Left kidney (tissue), 2 donors: ENCODE data around the gene FOXO3. TPM values are rescaled to one million over a fixed set of nuclear protein-coding genes. Genes with fewer than 3 reads are reported as not detected.
"Not testable (repeated sequence)": the region's sequence is repeated elsewhere in the genome, so short reads cannot be mapped to it uniquely, and the experiment has no call there.

ENCODE experiments used
- DNase-seq: peaks from one replicate; pipeline ENCODE4 v3.0.0-alpha.2; 2013
- polyA plus RNA-seq: library from polyadenylated mRNA; unstranded; fragments of 120-200 nt; gene quantifications from one replicate; pipeline ENCODE4 v1.2.1, GENCODE V29; 2013; ENCODE audit not compliant: insufficient read length

FOXO3 gene
- polyA plus RNA-seq, 1 donor = 51.8 TPM

DNA sequence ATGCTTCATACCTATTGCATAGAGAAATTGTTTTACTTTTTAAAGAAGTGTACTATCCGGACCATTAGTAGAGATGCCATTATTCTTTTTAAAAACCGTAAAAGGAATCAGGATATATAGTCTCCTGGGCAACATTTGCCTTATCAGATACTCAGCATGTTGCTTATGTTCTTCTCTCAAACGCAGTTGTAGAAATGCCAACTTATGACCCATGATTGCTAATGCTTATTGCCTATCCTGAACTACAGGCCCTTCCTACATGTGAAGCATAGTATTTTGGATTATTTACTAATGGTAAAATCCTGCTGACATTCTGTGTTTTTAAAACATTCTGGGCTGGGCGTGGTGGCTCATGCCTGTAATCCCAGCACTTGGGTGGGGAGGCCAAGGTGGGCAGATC, 99.5 kb downstream of the FOXO3 start:
- no peak for DNase-seq

DNA sequence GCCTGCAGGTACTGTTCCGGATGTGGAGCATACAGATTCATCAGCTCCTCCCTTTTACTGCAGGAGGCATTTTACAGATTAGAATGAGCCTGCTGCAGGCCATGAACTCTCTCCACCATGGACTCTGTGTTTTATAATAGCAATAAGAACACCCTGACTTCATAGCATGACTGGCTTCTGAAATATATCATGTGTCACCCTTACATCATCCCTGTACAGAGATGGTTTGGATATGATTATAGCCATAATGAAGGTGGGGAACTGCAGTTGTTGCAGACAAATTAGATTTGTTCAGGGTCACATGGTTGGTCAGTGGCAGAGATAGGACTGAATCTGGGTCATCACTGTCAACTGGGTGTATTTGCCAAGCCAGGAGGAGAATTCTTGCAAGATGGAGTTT, 100.7 kb downstream of the FOXO3 start:
- DNase-seq = no peak

GRCh38 chr6:108661982-108662381, 101.3 kb downstream of the FOXO3 start:
- no peak for DNase-seq

GRCh38 chr6:108662702-108663101, 102.0 kb downstream of the FOXO3 start:
- no peak for DNase-seq

DNA sequence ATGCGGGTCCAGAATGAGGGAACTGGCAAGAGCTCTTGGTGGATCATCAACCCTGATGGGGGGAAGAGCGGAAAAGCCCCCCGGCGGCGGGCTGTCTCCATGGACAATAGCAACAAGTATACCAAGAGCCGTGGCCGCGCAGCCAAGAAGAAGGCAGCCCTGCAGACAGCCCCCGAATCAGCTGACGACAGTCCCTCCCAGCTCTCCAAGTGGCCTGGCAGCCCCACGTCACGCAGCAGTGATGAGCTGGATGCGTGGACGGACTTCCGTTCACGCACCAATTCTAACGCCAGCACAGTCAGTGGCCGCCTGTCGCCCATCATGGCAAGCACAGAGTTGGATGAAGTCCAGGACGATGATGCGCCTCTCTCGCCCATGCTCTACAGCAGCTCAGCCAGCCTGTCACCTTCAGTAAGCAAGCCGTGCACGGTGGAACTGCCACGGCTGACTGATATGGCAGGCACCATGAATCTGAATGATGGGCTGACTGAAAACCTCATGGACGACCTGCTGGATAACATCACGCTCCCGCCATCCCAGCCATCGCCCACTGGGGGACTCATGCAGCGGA, 102.9 kb downstream of the FOXO3 start:
- DNase-seq = not testable (repeated sequence)

- no peak for DNase-seq
Measured at GRCh38 chr6:108665495-108666196, 104.9 kb downstream of the FOXO3 start.

GRCh38 chr6:108666656-108667260, 106.0 kb downstream of the FOXO3 start:
- no peak for DNase-seq

DNA sequence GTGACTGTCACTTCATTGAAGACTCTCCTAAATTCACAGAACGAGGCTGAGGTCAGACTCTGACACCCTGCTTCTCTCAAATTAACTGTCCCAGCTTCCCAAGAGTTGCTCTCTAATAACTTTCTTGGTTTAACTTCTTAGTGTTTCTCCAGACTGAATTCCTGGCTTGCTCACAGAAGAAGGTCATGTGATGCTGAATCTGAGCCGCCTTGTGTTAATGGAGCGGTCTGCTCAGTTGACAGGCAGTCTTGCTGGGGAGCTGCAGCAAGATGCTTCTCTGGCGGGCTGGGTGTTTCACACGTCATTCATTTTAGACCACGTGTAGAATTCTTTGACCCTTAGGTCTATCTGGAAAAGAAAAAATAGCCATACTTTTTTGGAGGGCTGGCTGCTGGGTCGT, 107.3 kb downstream of the FOXO3 start:
- peak; percentile 66 for DNase-seq

- no peak for DNase-seq
Measured at GRCh38 chr6:108669673-108670072, 109.0 kb downstream of the FOXO3 start.

GRCh38 chr6:108671175-108671574, 110.5 kb downstream of the FOXO3 start:
- DNase-seq = no peak

GRCh38 chr6:108671790-108672189, 111.1 kb downstream of the FOXO3 start:
- DNase-seq = no peak

DNA sequence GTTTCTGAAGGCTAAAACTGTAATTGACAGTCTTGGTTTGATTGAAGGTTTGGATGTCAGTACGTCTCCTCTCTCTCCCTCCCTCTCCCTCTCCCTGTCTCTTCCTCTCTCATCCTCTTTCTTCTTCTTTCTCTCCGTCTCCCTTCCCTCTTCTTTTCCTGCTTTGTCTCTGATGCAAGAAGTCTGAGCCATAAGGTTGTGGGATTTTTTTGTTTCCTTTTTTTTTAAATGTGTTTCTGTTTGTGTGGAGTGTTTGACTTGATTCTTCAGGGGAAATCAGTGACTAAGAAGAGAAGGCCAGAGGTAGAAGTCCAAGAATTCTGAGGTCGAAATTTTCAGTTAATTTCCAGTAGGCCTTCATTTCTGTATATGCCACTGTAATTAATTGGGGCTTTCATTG, 111.9 kb downstream of the FOXO3 start:
- DNase-seq = no peak

- DNase-seq = no peak
Measured at GRCh38 chr6:108673153-108673552, 112.4 kb downstream of the FOXO3 start.

DNA sequence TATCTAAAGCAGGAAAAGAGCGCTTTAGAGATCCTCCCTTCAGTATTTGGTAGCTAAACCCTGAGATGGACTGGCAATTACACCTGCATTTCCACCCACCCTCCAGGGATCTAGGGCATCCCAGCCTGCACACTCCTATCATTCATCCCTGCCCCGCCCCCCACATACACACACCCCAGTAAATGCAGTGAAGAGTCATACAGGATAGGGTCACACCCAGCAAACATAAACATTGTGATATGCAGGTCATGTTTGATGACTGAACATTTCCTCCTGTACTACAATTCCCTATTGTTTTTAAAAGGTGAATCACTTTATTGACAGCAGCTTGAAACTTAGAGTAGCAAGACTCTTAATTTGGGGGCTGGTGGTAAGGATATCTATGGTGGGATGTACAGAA, 112.9 kb downstream of the FOXO3 start:
- DNase-seq = no peak

DNA sequence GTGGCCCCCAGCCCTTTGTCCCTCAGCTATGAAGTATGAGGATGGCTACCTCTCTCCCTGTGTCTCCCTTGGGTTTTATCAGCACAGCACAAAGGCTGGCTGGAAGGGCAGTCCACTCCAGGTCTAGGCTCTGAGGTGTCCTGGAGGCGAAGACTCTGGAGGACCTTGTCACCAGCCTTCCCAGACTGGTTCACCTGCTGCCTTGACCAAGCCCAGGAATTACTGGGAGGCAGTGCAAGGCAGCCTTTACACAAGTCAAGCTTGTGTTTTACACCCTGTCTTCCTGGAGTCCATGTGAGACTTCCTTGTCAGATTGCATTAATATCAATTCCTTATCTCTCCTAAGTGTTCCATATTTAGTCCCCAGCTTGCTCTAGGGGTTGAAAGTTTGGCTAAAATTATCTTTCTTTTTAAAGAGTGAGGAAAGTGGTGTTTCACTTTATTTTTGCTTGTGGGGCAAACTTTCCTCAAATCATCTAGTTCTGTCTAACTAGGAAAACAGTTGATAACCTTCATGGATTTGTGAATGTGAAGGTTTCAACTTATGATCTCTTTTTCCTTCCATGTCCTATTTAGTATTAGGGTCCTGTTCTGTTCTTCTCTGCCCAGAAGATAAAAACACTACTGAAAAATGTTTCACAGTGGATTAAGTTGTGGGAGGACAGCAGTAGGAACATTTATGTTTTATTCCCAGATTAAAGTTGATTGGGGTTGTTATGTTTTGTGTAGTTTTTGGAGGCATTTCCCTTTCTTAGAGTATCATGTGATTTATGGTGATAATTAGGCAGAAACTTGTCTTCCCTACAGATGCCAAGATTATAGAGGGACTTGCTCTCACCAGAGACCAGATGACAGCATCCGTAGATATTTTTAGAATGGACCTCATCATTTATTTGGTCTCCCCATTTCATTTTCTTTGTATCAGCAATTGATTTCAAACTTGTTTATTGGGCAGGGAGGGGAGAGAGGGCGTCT, 114.8 kb downstream of the FOXO3 start:
- DNase-seq = no peak

DNA sequence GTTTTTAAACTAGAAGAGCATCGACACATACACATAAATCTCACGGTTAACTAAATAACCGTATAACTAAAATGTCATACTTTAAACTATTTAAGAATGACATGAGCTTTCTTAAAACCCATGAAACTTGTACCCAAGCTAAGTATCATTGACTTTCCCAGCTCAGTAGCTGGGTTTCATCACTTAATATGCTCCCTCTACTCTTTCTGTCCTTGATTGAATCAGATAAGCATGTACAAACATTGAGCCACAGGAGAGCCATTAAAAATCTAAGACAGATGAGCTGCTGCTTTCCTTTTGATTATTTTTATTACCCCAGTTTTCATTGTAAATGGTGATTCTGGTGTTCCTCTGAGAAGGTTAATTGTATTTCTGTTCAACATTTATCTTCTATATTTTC, 115.8 kb downstream of the FOXO3 start:
- no peak for DNase-seq

DNA sequence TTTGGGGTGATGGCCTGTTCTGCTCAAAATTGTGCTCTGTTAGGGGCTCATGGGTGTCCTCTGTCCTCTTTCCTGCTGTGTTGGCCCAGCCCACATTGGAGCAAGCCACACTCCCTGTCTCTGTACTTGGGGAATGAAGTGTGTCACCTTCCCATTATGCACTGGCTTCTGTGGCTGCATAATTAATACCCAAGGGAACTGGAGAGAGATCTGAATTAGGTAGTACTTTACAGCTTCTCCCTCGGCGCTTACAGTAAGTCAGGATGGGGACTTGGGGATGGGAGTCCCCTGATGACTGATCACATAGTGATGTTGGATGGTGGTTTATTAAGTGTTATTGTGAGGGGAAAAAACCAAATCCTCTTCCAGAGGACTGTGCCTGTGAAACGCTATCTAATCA, 116.6 kb downstream of the FOXO3 start:
- no peak for DNase-seq

- DNase-seq = no peak
Measured at GRCh38 chr6:108677894-108678293, 117.2 kb downstream of the FOXO3 start.

GRCh38 chr6:108680314-108680713, 119.6 kb downstream of the FOXO3 start:
- not testable (repeated sequence) for DNase-seq

- DNase-seq = not testable (repeated sequence)
Measured at GRCh38 chr6:108681721-108682120, 121.0 kb downstream of the FOXO3 start.

DNA sequence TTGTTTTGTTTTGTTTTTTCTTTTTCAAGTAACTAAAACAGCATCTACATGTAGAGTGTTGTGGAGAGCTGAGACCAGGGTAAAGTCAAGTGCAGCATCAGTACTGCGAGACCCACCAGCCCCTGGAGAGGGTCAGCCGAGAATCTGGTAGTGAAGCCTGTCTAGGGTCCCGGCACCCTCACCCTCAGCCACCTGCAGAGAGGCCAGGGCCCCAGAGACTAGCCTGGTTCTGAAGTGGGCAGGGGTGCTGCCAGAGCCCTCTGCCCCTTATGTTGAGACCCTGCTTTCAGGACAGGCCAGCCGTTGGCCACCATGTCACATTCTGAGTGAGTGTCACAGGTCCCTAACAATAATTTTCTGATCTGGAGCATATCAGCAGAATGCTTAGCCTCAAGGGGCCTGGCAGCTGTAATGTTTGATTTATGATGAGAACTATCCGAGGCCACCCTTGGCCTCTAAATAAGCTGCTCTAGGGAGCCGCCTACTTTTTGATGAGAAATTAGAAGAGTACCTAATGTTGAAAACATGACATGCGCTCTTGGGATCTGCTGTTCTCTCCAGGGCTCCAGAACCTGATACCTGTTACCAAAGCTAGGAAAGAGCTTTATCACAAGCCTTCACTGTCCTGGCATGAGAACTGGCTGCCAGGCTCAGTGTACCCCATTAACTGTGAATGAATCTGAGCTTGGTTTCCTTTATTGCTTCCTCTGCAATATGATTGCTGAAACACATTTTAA, 121.8 kb downstream of the FOXO3 start:
- not testable (repeated sequence) for DNase-seq

DNA sequence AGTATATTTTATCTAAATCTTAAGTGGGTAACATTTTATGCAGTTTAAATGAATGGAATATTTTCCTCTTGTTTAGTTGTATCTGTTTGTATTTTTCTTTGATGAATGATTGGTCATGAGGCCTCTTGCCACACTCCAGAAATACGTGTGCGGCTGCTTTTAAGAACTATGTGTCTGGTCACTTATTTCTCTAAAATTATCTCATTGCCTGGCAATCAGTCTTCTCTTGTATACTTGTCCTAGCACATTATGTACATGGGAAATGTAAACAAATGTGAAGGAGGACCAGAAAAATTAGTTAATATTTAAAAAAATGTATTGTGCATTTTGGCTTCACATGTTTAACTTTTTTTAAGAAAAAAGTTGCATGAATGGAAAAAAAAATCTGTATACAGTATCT, 123.3 kb downstream of the FOXO3 start:
- not testable (repeated sequence) for DNase-seq
